ENCODE results near the gene SP140L.
A peak's percentile ranks its signal among the peaks of the same experiment; 100 is the strongest.
"Not testable (repeated sequence)": the region's sequence is repeated elsewhere in the genome, so short reads cannot be mapped to it uniquely, and the experiment has no call there.

Gene SP140L

DNA sequence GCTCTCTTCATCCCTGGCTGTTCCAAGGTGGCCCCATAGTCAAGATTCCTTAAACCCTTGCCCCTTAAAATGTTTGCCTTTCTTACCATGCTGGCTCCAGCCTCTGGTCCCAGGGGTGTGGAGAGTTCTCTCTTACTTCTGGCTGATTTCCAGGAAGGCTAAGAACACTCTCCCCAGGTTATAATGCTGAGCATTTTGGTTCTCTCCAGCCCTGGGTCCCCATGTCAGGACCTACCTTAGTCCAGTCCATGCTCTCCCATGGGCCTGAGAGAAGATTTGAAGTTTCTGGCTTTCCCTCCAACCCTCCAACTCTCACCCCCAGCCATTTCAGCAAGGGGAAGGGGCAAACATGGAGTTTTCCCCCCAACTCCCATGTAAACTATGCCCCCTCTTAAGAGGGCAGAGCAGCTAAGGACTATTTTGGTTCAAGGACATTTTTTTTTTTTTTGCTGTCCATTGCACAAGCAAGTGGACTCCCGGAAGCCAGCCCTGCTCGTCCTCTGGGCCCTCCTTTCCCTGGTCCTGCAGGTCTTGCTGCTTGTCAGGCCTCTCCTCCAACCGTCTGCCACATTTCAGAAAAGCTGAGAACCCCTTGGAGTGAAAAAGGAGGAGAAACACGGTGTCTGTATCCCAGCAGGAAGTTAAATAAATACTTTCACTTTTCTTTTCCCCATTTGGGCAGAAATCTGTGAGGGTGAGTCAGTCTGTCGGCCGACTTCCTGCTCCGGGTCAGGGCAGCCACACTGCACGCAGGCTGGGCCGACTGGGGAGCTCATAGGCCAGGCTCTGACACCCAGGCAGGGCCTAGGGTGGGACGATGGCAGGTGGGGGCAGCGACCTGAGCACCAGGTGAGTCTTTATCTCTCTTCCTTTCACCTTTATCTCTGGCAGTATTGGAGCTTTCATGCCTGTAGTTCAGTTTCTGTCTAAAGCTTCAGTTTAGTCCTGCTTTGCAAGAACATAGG is at the start of gene SP140L:
TSS of gene SP140L (plus strand) at position 741 of the 965 bp plus-strand sequence. CDS start at position 818, 77 bp downstream.
- Histone ChIP-seq H3K4me2 (peak within 1 kb of the TSS; percentile 85 to 98 (median 95)), H4K20me1 (no peaks in the 10 kb centered on the region), H3K27me3 (no peaks in the 10 kb centered on the region), H3K36me3 (peaks cover 0 to 31% (median 16%) of the 10 kb centered on the region in 11 experiments; a peak in 15 of 22 replicates), H3K4me1 (peaks cover 21 to 52% (median 32%) of the 10 kb centered on the region in 10 experiments), H3K27ac (peak within 1 kb of the TSS; percentile 78 to 93 (median 89)), H3K9me3 (replicated peaks in 1 of 11) (peaks cover 16 to 28% (median 21%) of the 10 kb centered on the region in 11 experiments), H3K9ac (peak within 1 kb of the TSS; percentile 68 to 83 (median 77)), H3K4me3 (peak within 1 kb of the TSS; percentile 50 to 70 (median 66))
- TF ChIP-seq Cebpa-rat (IDR thresholded peaks at IDR 0.05): no peak

DNA sequence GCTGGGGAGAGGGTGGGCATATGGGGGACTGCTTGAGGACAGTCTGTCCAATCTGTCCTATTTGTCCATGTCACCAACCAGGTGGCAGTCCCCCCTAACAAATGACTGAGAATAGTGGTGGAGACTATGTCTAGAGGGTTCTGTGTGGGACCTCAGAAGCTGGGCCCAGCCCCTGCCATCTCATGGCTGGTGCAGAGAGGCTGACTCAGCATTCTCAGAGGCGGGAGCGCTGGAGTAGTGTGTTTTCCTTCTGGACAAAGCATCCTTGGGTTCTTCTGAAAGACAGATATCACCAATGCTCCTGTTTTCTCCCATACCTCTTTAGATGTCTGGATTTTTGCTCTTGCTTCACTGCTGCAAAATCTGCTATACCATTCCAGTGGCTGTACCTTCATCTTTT is 44.1 kb upstream of the SP140L start:
- Histone ChIP-seq H3K9me3 (replicated peaks in 1 of 11) (peaks cover 0 to 6% (median 0%) of the 10 kb centered on the region in 11 experiments; a peak in 4 of 22 replicates), H3K4me2 (no peak overlapping the region), H3K36me3 (no peaks in the 10 kb centered on the region), H3K27me3 (no peaks in the 10 kb centered on the region), H3K4me1 (no peaks in the 10 kb centered on the region), H3K4me3 (no peak overlapping the region), H4K20me1 (no peaks in the 10 kb centered on the region), H3K27ac (no peak overlapping the region), H3K9ac (no peak overlapping the region)
- no peak for TF ChIP-seq Cebpa-rat (IDR thresholded peaks at IDR 0.05)

DNA sequence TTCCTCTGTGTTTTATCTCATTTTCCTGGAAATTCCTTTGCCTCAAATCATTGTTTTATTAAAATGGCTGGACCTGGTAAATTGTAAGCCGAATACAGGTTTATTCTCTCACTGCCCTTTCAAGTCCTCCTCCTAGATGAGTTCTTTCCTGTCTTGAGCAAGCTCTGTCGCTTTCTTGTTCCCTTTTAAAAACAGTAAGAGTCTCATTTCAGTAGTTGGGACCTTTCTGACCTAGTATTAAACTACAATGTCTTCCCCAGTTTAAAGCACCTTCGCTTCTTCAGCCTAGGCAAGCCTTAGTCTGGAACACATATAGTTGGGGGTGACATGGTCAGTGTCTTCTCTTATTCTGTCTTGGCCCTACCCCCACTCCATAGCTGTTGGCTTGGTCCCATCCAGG is 40.9 kb upstream of the SP140L start:
- no peak overlapping the region for H3K4me3 ChIP-seq
- no peak overlapping the region for H3K27ac ChIP-seq
- no peaks in the 10 kb centered on the region for H3K36me3 ChIP-seq
- no peaks in the 10 kb centered on the region for H3K4me1 ChIP-seq
- no peaks in the 10 kb centered on the region; a peak in 1 of 22 replicates for H3K9me3 ChIP-seq (replicated peaks in 1 of 11)
- no peak overlapping the region for H3K9ac ChIP-seq
- TF ChIP-seq Cebpa-rat (IDR thresholded peaks at IDR 0.05): no peak
- H3K27me3 ChIP-seq: no peaks in the 10 kb centered on the region
- H4K20me1 ChIP-seq: no peaks in the 10 kb centered on the region
- no peak overlapping the region for H3K4me2 ChIP-seq

DNA sequence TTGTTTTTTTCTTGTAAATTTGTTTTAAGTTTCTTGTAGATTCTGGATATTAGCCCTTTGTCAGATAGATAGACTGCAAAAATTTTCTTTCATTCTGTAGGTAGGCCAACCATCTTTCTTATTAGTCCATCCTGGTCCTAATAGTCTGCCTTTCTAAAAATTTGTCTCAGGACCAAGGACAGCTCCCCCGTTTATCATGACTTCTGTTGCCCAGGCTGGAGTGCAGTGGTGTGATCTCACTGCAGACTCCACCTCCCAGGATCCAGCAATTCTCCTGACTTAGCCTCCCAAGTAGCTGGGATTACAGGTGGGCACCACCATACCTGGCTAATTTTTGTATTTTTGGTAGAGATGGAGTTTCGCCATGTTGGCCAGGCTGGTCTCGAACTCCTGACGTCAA is 37.7 kb upstream of the SP140L start:
- H3K4me3 ChIP-seq; H3K27me3 ChIP-seq; H3K4me2 ChIP-seq; H3K9ac ChIP-seq; H4K20me1 ChIP-seq; H3K4me1 ChIP-seq; H3K36me3 ChIP-seq; H3K9me3 ChIP-seq (replicated peaks in 1 of 11); H3K27ac ChIP-seq: not testable (repeated sequence)

- H3K9ac ChIP-seq: no peak overlapping the region
- no peak for TF ChIP-seq Cebpa-rat (IDR thresholded peaks at IDR 0.05)
- no peaks in the 10 kb centered on the region for H3K36me3 ChIP-seq
- no peak overlapping the region for H3K4me2 ChIP-seq
- no peaks in the 10 kb centered on the region for H4K20me1 ChIP-seq
- H3K27ac ChIP-seq: no peak overlapping the region
- H3K9me3 ChIP-seq (replicated peaks in 1 of 11): peaks cover 0 to 22% (median 11%) of the 10 kb centered on the region in 11 experiments; a peak in 14 of 22 replicates
- H3K4me1 ChIP-seq: peaks cover 0 to 7% (median 0%) of the 10 kb centered on the region in 10 experiments; a peak in 3 of 20 replicates
- H3K27me3 ChIP-seq: no peaks in the 10 kb centered on the region
- H3K4me3 ChIP-seq: no peak overlapping the region
Measured at GRCh38 chr2:230295192-230295591, 31.8 kb upstream of the SP140L start.

DNA sequence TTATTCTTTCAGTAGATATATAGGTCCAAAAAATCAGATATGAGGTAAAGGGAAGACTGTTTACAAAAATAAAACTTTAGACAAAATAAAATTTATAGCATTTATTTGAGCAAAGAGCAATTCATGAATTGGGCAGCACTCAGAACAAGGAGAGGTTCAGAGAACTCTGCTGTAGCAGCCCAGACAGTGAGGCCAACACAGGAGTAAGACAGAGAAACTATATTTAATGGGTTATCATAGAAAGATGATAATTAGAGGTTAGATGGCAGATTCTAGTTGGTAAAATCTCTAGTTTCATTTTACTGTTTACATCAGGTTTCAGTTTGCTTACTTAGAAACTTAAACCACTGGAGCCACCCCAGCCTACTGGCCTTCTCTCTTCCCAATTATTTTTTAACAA is 30.1 kb upstream of the SP140L start:
- Histone ChIP-seq H3K27me3 (no peaks in the 10 kb centered on the region), H3K4me3 (no peak overlapping the region), H3K4me2 (no peak overlapping the region), H3K27ac (no peak overlapping the region), H3K9ac (no peak overlapping the region), H4K20me1 (no peaks in the 10 kb centered on the region), H3K36me3 (no peaks in the 10 kb centered on the region), H3K9me3 (replicated peaks in 1 of 11) (peaks cover 0 to 28% (median 11%) of the 10 kb centered on the region in 11 experiments; a peak in 15 of 22 replicates), H3K4me1 (peaks cover 0 to 7% (median 0%) of the 10 kb centered on the region in 10 experiments; a peak in 3 of 20 replicates)
- no peak for TF ChIP-seq Cebpa-rat (IDR thresholded peaks at IDR 0.05)

DNA sequence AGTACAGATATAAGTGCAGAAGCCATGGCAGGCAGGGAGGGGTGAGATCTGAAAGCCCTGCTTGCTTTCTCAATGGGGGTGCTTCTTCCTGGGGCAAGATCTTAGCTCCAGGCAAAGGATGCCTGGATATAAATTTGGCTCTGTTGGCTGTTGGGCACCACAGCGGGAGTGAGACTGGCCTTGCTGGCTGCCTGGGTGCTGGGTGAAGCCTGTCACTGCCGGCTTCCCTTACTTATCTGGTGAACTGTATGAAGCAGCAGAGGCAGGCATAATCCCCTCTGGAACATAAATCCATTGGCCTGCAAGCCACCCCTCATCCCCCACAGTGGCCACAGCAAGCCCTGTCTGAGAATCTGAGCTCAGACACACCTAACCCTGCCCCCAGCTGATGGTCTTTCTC is 27.4 kb upstream of the SP140L start:
- H3K4me3 ChIP-seq: no peak overlapping the region
- peaks cover 11 to 55% (median 32%) of the 10 kb centered on the region in 11 experiments for H3K9me3 ChIP-seq (replicated peaks in 1 of 11)
- H3K4me2 ChIP-seq: peak overlapping the region in 3 of 11 experiments; percentile 4 to 31 (median 26); a peak in 2 of 22 replicates
- H3K27me3 ChIP-seq: no peaks in the 10 kb centered on the region
- H3K36me3 ChIP-seq: no peaks in the 10 kb centered on the region
- no peaks in the 10 kb centered on the region for H4K20me1 ChIP-seq
- TF ChIP-seq Cebpa-rat (IDR thresholded peaks at IDR 0.05): no peak
- H3K4me1 ChIP-seq: peaks cover 0 to 7% (median 0%) of the 10 kb centered on the region in 10 experiments; a peak in 3 of 20 replicates
- H3K9ac ChIP-seq: no peak overlapping the region
- no peak overlapping the region for H3K27ac ChIP-seq

GRCh38 chr2:230305416-230306275 is 21.3 kb upstream of the SP140L start:
- H3K4me2 ChIP-seq: no peak overlapping the region
- peaks cover 0 to 7% (median 5%) of the 10 kb centered on the region in 10 experiments; a peak in 7 of 20 replicates for H3K4me1 ChIP-seq
- no peak overlapping the region for H3K4me3 ChIP-seq
- H4K20me1 ChIP-seq: no peaks in the 10 kb centered on the region
- H3K27ac ChIP-seq: no peak overlapping the region
- no peak for TF ChIP-seq Cebpa-rat (IDR thresholded peaks at IDR 0.05)
- H3K9ac ChIP-seq: no peak overlapping the region
- peaks cover 40 to 67% (median 51%) of the 10 kb centered on the region in 11 experiments for H3K9me3 ChIP-seq (replicated peaks in 1 of 11)
- no peaks in the 10 kb centered on the region; a peak in 1 of 22 replicates for H3K36me3 ChIP-seq
- H3K27me3 ChIP-seq: no peaks in the 10 kb centered on the region

DNA sequence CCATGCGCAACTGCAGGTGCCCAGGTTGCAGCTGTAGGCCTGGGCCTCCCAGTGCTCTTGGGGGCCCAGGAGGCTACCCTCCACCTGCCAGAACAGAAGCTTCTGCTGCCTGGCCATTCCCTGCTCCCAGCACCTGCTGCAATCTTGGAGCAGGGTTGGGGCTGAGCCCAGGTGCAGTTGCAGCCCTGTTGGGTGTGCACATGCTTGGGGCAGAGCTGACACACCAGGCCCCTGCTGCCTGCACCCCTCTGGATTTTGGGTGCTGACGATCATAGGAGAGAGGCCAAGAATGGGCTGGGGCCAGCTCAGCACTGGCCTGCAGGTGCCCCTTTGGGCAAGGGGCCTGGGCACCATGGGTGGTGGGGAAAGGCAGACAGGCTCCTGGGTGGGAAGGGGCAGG is 20.5 kb upstream of the SP140L start:
- Histone ChIP-seq H3K9me3 (replicated peaks in 1 of 11) (peaks cover 40 to 61% (median 51%) of the 10 kb centered on the region in 11 experiments), H3K27me3 (no peaks in the 10 kb centered on the region), H3K9ac (no peak overlapping the region), H3K27ac (no peak overlapping the region), H4K20me1 (no peaks in the 10 kb centered on the region), H3K4me1 (peaks cover 0 to 7% (median 5%) of the 10 kb centered on the region in 10 experiments; a peak in 7 of 20 replicates), H3K36me3 (no peaks in the 10 kb centered on the region; a peak in 1 of 22 replicates), H3K4me3 (no peak overlapping the region), H3K4me2 (no peak overlapping the region)
- no peak for TF ChIP-seq Cebpa-rat (IDR thresholded peaks at IDR 0.05)
